Nephron progenitor cell (in vitro differentiated cells): Measurements from ENCODE around the gene PRR11.
A peak's percentile ranks its signal among the peaks of the same experiment; 100 is the strongest.

Experiments
- DNase-seq: peaks from one replicate; pipeline ENCODE4 v3.0.0; 2021
- H3K27ac Mint-ChIP-seq: 2 replicates; pipeline ENCODE4 v1.8.0; 2021; ENCODE audit warnings: mild to moderate bottlenecking, moderate library complexity, mixed read lengths
- H3K27me3 Mint-ChIP-seq: 2 replicates; pipeline ENCODE4 v1.8.0; 2021; ENCODE audit warnings: mild to moderate bottlenecking, low read depth, mixed read lengths; ENCODE audit not compliant: poor library complexity
- H3K36me3 Mint-ChIP-seq: 2 replicates; pipeline ENCODE4 v1.8.0; 2021; ENCODE audit warnings: low read depth, mixed read lengths
- H3K4me1 Mint-ChIP-seq: 2 replicates; pipeline ENCODE4 v1.8.0; 2021; ENCODE audit warnings: mixed read lengths
- H3K4me3 Mint-ChIP-seq: 2 replicates; pipeline ENCODE4 v1.8.0; 2021; ENCODE audit warnings: mild to moderate bottlenecking, moderate library complexity, mixed read lengths
- H3K9me3 Mint-ChIP-seq: 2 replicates; pipeline ENCODE4 v1.8.0; 2021; ENCODE audit warnings: mild to moderate bottlenecking, moderate library complexity, mixed read lengths
- CTCF ChIP-seq: fragments of 200-600 bp; sonication (generic); IDR thresholded peaks from 2 replicates; pipeline ENCODE4 v1.5.0; 2021; ENCODE audit warnings: antibody characterized with exemption

The PRR11 gene

GRCh38 chr17:59110973-59111372, 44.6 kb upstream of the PRR11 start:
- H3K4me3 Mint-ChIP-seq = no peak overlapping the region
- no peak for DNase-seq
- H3K36me3 Mint-ChIP-seq = peaks cover 55% of the 10 kb centered on the region
- no peak for TF ChIP-seq CTCF
- H3K27ac Mint-ChIP-seq = no peak overlapping the region
- no peaks in the 10 kb centered on the region for H3K9me3 Mint-ChIP-seq
- peaks cover 7% of the 10 kb centered on the region for H3K4me1 Mint-ChIP-seq
- no peaks in the 10 kb centered on the region for H3K27me3 Mint-ChIP-seq

- no peak for DNase-seq
- no peaks in the 10 kb centered on the region for H3K27me3 Mint-ChIP-seq
- H3K9me3 Mint-ChIP-seq = no peaks in the 10 kb centered on the region
- H3K4me3 Mint-ChIP-seq = no peak overlapping the region
- TF ChIP-seq CTCF = no peak
- H3K36me3 Mint-ChIP-seq = peaks cover 60% of the 10 kb centered on the region
- peaks cover 6% of the 10 kb centered on the region for H3K4me1 Mint-ChIP-seq
- no peak overlapping the region for H3K27ac Mint-ChIP-seq
Measured at GRCh38 chr17:59111539-59111938, 44.0 kb upstream of the PRR11 start.

- Mint-ChIP-seq H3K36me3 (peaks cover 71% of the 10 kb centered on the region), H3K27ac (no peak overlapping the region), H3K4me3 (no peak overlapping the region), H3K9me3 (no peaks in the 10 kb centered on the region), H3K4me1 (no peaks in the 10 kb centered on the region), H3K27me3 (no peaks in the 10 kb centered on the region)
- DNase-seq = no peak
- TF ChIP-seq CTCF = no peak
Measured at GRCh38 chr17:59115474-59115873, 40.1 kb upstream of the PRR11 start.

- Mint-ChIP-seq H3K9me3 (no peaks in the 10 kb centered on the region), H3K4me1 (peaks cover 5% of the 10 kb centered on the region), H3K27me3 (no peaks in the 10 kb centered on the region), H3K27ac (peak overlapping the region; percentile 69), H3K36me3 (peaks cover 72% of the 10 kb centered on the region), H3K4me3 (no peak overlapping the region)
- DNase-seq = no peak
- no peak for TF ChIP-seq CTCF
Measured at GRCh38 chr17:59121901-59122480, 33.6 kb upstream of the PRR11 start.

DNA sequence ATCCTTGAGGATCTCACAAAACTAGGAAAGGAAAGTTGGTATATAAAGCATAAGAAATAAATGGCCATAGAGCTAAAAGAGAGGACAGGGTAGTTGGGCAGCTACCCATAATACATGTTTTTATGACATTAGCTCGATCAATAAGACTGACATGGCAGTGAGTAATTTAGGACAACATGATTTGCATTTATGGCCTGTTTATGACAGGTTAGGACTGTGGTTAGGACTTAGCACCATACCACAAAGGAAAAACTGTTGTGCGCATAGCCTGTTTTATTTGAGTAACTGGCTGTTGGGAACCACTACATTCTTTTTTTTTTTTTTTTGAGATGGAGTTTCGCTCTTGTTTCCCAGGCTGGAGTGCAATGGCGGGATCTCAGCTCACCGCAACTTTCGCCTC, 30.9 kb upstream of the PRR11 start:
- no peaks in the 10 kb centered on the region for H3K27me3 Mint-ChIP-seq
- DNase-seq = no peak
- no peak for TF ChIP-seq CTCF
- H3K4me3 Mint-ChIP-seq = no peak overlapping the region
- no peaks in the 10 kb centered on the region for H3K9me3 Mint-ChIP-seq
- H3K27ac Mint-ChIP-seq = no peak overlapping the region
- H3K4me1 Mint-ChIP-seq = peaks cover 5% of the 10 kb centered on the region
- peaks cover 72% of the 10 kb centered on the region for H3K36me3 Mint-ChIP-seq

GRCh38 chr17:59126809-59127417, 28.6 kb upstream of the PRR11 start:
- Mint-ChIP-seq H3K9me3 (no peaks in the 10 kb centered on the region), H3K27me3 (no peaks in the 10 kb centered on the region), H3K4me3 (no peak overlapping the region), H3K27ac (no peak overlapping the region), H3K4me1 (peaks cover 3% of the 10 kb centered on the region), H3K36me3 (peaks cover 57% of the 10 kb centered on the region)
- DNase-seq = no peak
- TF ChIP-seq CTCF = no peak
